HG03460 (cell line): Measurements from ENCODE around the gene GPRASP2.

ENCODE experiments used
- ATAC-seq: cut with Tn5 transposase; IDR thresholded peaks from one replicate; pipeline ENCODE4 v1.9.1; 2021; ENCODE audit not compliant: unreplicated experiment

Gene GPRASP2

DNA sequence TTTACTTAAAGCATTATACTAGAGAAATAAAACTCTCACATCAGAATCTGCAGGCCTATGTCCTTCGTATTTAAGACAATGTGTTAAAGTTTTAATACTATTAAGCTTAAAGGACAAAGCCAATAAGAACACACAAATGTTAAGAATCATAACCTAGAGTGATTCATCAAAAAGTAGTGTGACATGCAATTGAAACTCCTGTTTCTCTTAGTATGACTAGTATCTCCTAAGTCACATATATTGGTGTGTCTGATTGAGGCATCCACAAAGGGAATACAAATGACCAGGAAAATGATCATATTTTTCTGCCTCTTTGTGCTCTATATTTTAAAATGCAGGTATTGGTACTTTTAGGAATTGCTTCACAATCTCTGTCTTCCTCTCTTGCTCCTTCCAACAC is 32.1 kb downstream of the GPRASP2 start:
- no peak for ATAC-seq

GRCh38 chrX:102745513-102745856 is 33.2 kb downstream of the GPRASP2 start:
- ATAC-seq = no peak

DNA sequence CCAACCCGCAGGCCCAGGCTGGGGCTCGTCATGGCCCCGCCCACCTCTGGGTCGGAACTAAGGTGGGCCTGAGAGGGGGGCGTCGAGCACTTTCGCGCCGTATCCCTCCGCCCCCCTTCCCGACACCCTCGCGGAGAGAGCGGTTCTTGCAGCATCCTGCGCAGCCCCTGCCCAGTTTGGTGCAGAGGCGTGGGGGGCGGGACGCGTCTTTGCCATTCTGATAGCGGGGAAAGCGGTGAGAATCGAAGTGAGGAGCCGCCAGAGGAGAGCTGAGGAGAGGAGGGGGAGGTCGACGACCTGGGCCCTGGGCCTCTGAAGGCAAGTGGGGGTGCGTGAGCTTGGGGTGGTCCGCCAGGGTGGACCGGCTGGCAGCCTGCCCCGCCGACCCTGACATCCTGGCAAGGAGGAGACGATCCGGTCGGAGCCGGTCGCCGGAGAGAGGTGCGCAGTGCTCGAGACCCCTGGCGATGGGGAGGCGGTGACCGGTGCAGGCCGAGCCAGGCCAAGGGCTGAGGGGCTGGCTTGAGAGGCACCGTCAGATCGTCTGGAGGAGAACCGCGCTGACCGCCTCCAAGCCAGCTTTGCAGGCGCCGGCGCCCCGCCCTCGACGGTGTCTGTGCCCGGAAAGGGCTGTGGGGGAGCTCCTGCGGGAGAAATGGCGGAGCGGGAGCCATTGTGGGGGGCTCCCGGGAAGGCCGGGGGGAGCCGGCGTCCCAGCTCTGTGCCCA is 33.8 kb downstream of the GPRASP2 start:
- ATAC-seq = no peak

GRCh38 chrX:102765217-102765616 is 53.0 kb downstream of the GPRASP2 start:
- no peak for ATAC-seq

DNA sequence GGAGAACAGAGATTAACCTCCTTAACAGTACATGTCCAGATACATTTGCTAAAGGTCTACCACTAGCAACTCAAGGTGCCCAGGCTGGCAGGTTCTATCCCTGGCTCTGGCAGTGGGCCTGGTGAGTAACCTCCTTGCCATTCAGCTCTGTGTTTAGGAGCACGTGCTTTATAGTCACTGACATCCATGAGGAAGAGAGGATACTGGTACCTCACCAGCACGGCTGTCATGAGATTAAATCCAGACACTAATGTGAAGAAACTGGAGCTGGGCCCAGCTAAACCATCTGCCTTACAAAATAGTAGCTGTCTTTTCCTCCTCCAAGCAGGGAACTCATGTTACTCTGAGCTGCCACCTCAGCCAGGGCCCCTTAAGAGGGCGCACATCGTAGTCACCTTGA is 53.6 kb downstream of the GPRASP2 start:
- ATAC-seq = no peak

GRCh38 chrX:102767287-102767686 is 55.0 kb downstream of the GPRASP2 start:
- ATAC-seq = no peak
